Stimulated activated CD4-positive, alpha-beta T cell treated with anti-CD3 and anti-CD28 coated beads, Interleukin-4, amount 100 ng/mL, for 48 hours (primary cell): ENCODE results near the gene ACAP1.

Experiments used
- DNase-seq, 2 donors: peaks; one replicate each; pipeline ENCODE4 v3.0.0-alpha.2; 2020; ENCODE audit warnings: low read depth in 2 of 2

The ACAP1 gene

GRCh38 chr17:7336240-7337175 is at the start of gene ACAP1:
ACAP1 (plus strand) TSS chr17:7336529; CDS start chr17:7336735, 206 bp downstream.
- DNase-seq = peak; percentile 78 to 87

- DNase-seq = no peak
These were observed 46.9 kb upstream of the ACAP1 start for GRCh38 chr17:7289256-7290032.

- no peak for DNase-seq
These were observed 46.2 kb upstream of the ACAP1 start for GRCh38 chr17:7290166-7290565.

- DNase-seq = no peak
These were observed 45.6 kb upstream of the ACAP1 start for GRCh38 chr17:7290685-7291084.

GRCh38 chr17:7292194-7292593 is 44.1 kb upstream of the ACAP1 start:
- no peak for DNase-seq

- no peak for DNase-seq
These were observed 43.6 kb upstream of the ACAP1 start for GRCh38 chr17:7292729-7293128.

- no peak for DNase-seq
These were observed 43.2 kb upstream of the ACAP1 start for GRCh38 chr17:7293159-7293558.

GRCh38 chr17:7293816-7294613 is 42.3 kb upstream of the ACAP1 start:
- DNase-seq = no peak

GRCh38 chr17:7294614-7295153 is 41.6 kb upstream of the ACAP1 start, which contains the start of gene YBX2:
YBX2 (minus strand) TSS chr17:7294639; CDS start chr17:7294500, 139 bp downstream.
- DNase-seq = peak; percentile 76 to 79

- DNase-seq = no peak
These were observed 40.8 kb upstream of the ACAP1 start for GRCh38 chr17:7295230-7296180.

GRCh38 chr17:7296189-7296861 is 40.0 kb upstream of the ACAP1 start:
- peak; percentile 62 to 67 for DNase-seq

GRCh38 chr17:7304179-7304578 is 32.1 kb upstream of the ACAP1 start:
- DNase-seq = no peak

- peak; percentile 100 for DNase-seq
These were observed 29.2 kb upstream of the ACAP1 start, which contains the start of gene EIF5A for GRCh38 chr17:7306911-7307685. EIF5A (plus strand) TSS chr17:7307628; CDS start chr17:7309636, 2,008 bp downstream.

GRCh38 chr17:7307686-7308624 is 28.4 kb upstream of the ACAP1 start:
- DNase-seq = peak; percentile 33 to 37

- peak; percentile 61 to 75 for DNase-seq
These were observed 27.5 kb upstream of the ACAP1 start for GRCh38 chr17:7308625-7309433.

- DNase-seq = no peak
These were observed 26.7 kb upstream of the ACAP1 start for GRCh38 chr17:7309628-7310027.
